Skeletal muscle satellite cell (primary cell): Measurements from ENCODE around the gene SEMA7A.

Experiments used
- H3K27me3 ChIP-seq: 2 replicates; pipeline ENCODE4 v1.7.0; 2013; ENCODE audit warnings: low read length; ENCODE audit not compliant: control insufficient read depth, insufficient read depth
- H3K36me3 ChIP-seq: 2 replicates; pipeline ENCODE4 v1.7.0; 2013; ENCODE audit warnings: mild to moderate bottlenecking, control low read depth, low read length; ENCODE audit not compliant: insufficient read depth
- H3K4me1 ChIP-seq: 2 replicates; pipeline ENCODE4 v1.7.0; 2013; ENCODE audit warnings: low read length; ENCODE audit not compliant: control insufficient read depth, insufficient read depth
- H3K4me2 ChIP-seq: 2 replicates; pipeline ENCODE4 v1.7.0; 2013; ENCODE audit warnings: mild to moderate bottlenecking, low read length
- H3K4me3 ChIP-seq: 2 replicates; pipeline ENCODE4 v1.7.0; 2013; ENCODE audit warnings: low read length
- H3K9ac ChIP-seq: 2 replicates; pipeline ENCODE4 v1.7.0; 2013; ENCODE audit warnings: mild to moderate bottlenecking, low read depth, low read length, moderate library complexity
- H3K9me3 ChIP-seq: replicated peaks from 2 replicates; pipeline ENCODE4 v1.7.0; 2013; ENCODE audit warnings: mild to moderate bottlenecking, control low read depth, low read length

SEMA7A gene

DNA sequence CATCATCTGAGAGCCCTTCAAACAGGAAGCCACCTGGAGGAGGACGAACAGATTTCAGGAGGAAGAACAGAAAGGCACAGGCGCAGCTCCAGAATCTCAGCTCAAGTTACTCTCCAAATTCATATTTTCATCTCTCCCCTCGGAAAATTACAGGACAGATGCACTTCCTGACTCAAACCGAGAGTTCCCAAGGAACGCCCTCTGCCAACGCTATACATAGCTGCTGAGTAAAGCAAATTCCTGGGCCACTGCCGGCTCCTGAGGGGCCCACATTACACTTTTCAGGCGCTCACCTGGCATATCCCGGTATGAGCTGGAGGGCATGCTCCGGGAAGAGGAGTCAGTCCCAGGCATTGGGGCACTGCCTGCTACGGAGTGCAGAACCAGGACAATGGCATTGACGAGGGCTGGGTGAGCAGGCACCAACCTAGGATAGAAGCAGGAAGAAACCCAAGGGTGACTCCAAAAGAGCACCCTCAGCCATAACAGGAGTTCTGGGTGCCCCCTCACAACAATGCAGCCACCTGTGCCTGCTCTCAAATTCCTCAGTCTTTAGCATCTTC lies 16.0 kb upstream of the SEMA7A start:
- Histone ChIP-seq H3K9me3 (no peaks in the 10 kb centered on the region), H3K4me1 (peaks cover 3% of the 10 kb centered on the region), H3K4me2 (no peak overlapping the region), H3K4me3 (no peak overlapping the region), H3K27me3 (no peaks in the 10 kb centered on the region), H3K9ac (no peak overlapping the region), H3K36me3 (peaks cover 63% of the 10 kb centered on the region)

DNA sequence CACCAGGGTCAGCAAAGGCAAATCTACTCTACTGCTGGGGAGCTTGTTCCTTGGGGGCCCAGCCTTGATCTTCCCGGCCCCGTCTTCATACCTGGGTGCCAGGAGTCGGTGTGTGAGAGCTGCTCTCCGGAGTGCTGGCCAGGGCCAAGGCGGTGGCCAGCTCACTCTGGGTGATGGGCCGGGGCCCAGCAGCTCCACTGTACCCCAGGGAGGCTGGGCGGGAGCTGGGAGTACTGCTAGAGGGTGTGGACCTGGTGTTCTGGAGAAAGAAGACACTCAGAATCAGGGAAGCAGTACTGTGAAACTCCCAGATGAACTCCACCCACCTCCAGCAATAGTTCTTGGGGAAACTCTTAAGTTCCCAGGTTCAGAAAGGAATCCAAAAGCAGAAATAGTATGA lies 15.3 kb upstream of the SEMA7A start:
- H3K9ac ChIP-seq: no peak overlapping the region
- H3K27me3 ChIP-seq: no peaks in the 10 kb centered on the region
- no peak overlapping the region for H3K4me3 ChIP-seq
- H3K36me3 ChIP-seq: peaks cover 63% of the 10 kb centered on the region
- peaks cover 2% of the 10 kb centered on the region for H3K4me1 ChIP-seq
- no peaks in the 10 kb centered on the region for H3K9me3 ChIP-seq
- no peak overlapping the region for H3K4me2 ChIP-seq

DNA sequence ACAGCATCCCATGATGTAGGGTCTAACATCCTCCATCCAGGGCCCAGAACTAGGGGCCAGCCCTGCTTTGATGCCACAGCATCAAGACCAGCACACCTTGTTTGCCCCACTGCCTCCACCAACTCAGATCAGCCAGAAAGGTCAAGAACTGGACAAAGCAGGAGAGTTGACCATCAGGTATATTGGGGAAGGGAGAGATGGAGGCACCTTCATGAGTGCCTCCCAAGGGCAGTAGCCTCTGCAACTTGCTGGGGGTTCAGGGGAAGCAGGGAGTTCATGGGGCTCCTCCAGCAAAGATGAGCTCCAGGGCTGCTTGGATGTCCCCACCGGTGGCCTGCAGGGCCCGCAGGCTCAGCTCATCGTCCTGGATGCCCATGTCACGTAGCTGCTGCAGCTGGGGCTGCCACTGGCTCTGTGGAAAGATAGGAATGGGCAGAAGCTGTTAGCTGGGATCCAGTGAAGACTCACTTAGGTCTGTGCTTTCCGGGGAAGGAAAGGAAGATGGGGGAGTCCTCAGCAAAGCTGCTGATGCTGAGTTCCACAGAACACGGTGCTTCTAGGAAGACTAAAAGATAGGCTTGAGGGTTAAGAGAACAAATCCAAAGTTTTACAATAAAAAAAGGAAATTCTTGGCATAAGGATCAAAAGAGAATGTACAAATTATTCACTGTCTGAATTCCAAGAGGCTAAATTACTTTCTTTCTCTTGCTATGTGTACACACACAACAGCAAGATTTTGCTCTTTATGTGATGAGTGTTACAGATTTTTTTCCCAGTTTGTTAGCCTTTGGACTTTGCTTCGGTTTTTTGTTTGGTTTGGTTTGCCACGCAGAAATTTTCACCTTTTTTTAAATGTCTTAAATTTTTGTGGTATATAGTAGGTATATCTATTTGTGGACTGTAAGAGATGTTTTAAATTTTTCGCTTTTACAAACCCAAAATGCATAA lies 12.3 kb upstream of the SEMA7A start:
- H3K4me1 ChIP-seq: peaks cover 10% of the 10 kb centered on the region
- no peaks in the 10 kb centered on the region for H3K27me3 ChIP-seq
- H3K36me3 ChIP-seq: peaks cover 46% of the 10 kb centered on the region
- H3K4me3 ChIP-seq: no peak overlapping the region
- H3K9ac ChIP-seq: no peak overlapping the region
- H3K4me2 ChIP-seq: no peak overlapping the region
- H3K9me3 ChIP-seq: no peaks in the 10 kb centered on the region

DNA sequence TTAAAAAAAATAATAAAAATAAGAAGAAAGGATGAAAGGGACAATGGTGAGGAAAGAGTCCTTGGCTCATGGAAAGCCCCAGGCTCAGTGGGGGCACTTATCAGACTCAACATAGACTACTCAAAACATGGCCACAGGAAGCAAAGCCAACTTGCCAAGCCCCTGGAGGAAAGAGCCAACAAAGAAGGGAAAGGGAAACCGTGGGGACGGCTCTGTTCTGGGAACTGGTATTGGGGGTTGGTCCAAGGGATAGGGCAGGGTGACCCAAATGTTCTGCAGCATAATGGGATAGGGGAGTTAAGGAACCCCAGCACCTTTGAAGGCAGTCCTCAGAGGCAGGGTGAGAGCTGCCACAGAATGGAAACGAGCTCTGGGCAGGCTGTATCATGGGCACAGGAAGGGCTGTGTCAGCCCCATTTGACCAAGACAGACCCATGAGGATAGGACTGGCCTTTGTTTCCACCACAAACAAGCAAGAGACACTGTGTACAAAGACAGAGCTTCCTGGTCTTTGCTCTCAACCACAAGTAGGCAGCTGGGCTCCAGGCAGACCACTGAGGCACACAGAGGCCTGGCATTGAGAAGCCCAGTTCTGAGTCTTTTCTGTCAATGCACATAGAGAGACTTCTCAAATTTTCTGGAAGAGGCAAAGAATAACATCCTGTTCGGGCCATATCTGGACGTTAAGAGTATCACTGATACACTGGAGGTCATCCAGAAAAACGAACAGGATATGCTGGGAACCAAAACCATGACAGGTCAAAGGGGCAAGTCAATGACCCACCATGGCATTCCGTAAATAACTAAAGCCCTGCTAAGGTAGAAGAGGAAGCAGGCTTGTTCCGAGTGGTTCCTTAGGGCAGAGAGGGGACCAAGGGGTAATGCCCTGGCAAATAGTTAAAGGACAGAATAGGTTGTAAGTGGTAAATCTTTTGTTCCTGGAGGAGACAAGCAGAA lies 10.6 kb upstream of the SEMA7A start:
- peaks cover 32% of the 10 kb centered on the region for H3K36me3 ChIP-seq
- H3K9ac ChIP-seq: no peak overlapping the region
- H3K4me2 ChIP-seq: no peak overlapping the region
- peaks cover 10% of the 10 kb centered on the region for H3K4me1 ChIP-seq
- no peaks in the 10 kb centered on the region for H3K27me3 ChIP-seq
- no peaks in the 10 kb centered on the region for H3K9me3 ChIP-seq
- no peak overlapping the region for H3K4me3 ChIP-seq

DNA sequence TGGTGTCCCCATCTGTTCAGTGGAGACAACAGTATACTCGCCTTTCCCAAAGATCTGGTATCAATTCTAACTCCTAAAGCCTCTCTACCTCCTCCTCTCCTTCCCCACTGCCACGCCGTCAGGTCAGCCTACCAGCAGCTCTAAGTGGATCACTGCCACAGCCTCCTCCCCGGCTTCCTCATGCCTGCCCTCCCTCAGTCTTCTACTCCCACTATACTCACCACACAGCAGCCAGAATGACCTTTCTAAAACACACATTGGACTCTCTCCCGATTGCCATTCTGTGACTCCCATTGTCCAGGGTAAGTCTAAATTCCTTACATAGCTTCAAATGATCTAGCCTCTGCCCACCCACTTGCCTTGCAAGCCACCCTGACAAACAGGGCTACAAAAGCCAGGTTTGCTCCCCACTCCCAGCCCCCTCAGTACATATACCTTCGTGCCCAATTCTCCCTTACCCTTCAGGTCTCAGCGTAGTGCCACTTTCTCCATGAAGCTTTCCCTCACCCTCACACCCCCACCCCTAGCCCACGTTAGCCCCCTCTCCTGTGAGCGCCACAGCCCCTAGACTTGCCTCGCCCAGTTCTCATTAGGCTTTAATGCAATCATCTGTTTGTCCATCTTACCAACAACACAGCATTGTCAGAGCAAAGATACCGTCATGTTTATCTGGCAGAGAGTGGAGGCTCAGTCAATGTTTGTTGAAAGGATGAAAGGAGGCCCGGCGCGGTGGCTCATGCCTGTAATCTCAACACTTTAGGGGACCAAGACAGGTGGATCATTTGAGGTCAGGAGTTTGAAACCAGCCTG lies 9.5 kb upstream of the SEMA7A start:
- Histone ChIP-seq H3K4me1 (peaks cover 10% of the 10 kb centered on the region), H3K27me3 (no peaks in the 10 kb centered on the region), H3K9ac (no peak overlapping the region), H3K9me3 (no peaks in the 10 kb centered on the region), H3K4me2 (no peak overlapping the region), H3K36me3 (peaks cover 21% of the 10 kb centered on the region), H3K4me3 (no peak overlapping the region)

DNA sequence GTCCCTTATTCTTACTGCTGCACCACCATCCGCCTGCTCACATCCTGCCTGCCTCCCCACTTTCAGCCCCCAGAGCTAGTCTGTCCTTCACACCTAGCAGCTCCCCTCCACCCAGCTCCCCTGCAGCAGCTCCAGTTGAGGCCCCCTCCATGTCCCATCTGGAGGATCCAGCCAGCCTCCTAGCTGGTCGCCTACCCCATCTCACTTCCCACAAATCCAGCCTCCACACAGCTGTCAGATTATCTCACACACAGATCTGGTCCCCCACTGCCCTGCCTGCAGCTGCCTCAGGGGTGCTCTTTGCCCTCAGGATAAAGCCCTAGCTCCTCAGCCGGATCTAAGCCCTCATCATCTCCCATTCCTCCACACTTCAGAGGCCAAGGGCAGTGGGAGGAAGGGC lies 8.8 kb upstream of the SEMA7A start:
- H3K4me1 ChIP-seq: peaks cover 10% of the 10 kb centered on the region
- H3K9me3 ChIP-seq: no peaks in the 10 kb centered on the region
- H3K4me3 ChIP-seq: no peak overlapping the region
- H3K9ac ChIP-seq: no peak overlapping the region
- H3K4me2 ChIP-seq: no peak overlapping the region
- peaks cover 14% of the 10 kb centered on the region for H3K36me3 ChIP-seq
- H3K27me3 ChIP-seq: no peaks in the 10 kb centered on the region

DNA sequence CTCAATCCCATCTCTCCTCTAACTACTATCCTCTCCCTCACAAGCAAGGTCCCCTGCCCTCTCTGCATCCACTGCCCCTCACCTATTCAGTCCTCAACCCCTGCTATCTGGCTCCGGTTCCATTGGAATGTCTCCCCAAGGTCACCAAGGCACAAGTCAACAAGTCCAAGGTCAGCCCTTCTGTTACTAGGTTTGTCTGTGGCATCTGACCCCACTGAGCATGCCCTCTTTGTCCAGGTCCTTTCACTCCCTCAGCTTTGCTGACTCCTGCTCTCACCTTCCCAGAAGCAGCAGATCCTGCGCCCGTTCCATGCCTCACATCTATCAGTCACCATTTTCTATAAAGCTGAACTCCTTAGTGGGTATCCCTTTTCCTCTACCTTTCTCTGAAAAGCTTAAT lies 8.3 kb upstream of the SEMA7A start:
- H3K4me2 ChIP-seq: no peak overlapping the region
- H3K9ac ChIP-seq: no peak overlapping the region
- H3K36me3 ChIP-seq: peaks cover 12% of the 10 kb centered on the region
- no peaks in the 10 kb centered on the region for H3K9me3 ChIP-seq
- no peak overlapping the region for H3K4me3 ChIP-seq
- H3K4me1 ChIP-seq: peaks cover 10% of the 10 kb centered on the region
- no peaks in the 10 kb centered on the region for H3K27me3 ChIP-seq

DNA sequence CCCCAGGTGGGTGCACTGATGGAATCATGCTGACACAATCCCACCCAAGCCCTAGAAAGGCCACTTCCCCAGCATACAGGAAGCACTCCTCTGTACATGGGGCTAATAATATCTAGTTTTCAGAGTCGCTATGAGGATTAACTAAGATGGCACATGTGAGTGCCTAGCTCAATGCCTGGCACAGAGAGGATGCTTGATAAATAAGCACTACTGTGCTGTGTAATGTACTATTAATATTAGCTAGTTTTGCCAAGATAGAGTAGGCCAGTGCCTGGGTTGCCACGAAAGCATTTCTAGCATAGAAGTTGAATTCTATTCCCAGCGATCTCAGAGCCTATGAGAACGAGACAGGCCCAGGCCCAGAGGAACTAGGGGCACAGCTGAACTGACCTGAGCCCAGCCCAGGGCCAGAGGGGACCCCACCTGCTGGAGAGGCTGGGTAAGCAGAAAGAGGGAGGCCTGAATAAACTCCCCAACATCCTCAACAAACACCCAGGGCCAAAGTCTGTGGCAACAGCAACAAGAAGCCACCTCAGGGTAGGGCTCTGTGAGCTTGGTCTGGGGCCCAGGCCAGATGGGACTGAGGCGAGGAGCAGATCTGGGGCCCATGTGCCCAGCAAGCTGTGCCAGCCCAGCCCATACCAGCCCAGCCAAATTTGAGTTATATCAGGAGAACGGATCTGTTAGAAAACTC lies 7.6 kb upstream of the SEMA7A start:
- Histone ChIP-seq H3K36me3 (peaks cover 9% of the 10 kb centered on the region), H3K4me1 (peaks cover 10% of the 10 kb centered on the region), H3K4me3 (no peak overlapping the region), H3K4me2 (no peak overlapping the region), H3K9me3 (no peaks in the 10 kb centered on the region), H3K9ac (no peak overlapping the region), H3K27me3 (no peaks in the 10 kb centered on the region)

DNA sequence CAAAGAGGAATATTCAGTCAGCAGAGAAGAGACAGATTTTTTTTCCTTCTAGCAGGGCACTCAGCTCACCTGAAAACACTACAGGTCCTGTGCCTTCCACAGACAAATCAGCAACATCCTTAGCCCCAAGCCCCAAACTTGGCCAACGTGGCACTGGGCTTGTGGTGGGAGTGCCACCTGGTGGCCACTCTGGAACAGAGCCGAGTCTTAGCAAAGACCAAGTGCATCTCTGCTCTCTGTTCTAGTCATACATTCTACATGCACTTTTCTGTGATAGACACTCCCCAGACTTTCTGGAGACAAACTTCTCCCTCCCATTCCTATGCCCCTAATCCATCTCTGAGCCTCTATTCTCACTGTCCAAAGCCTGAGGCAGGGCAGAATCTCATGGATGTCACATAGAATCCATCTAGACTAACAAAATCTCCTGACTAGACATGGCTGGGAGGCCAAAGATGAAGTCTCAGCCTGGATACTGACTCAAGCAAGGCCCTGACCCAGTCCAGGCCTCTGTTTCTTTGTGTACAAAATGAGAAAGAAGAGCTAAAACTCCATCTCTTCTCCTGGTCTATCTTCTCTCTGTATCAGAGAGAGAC lies 5.1 kb upstream of the SEMA7A start:
- Histone ChIP-seq H3K4me3 (no peak overlapping the region), H3K4me2 (no peak overlapping the region), H3K9ac (no peak overlapping the region), H3K4me1 (peaks cover 20% of the 10 kb centered on the region), H3K36me3 (no peaks in the 10 kb centered on the region), H3K27me3 (no peaks in the 10 kb centered on the region), H3K9me3 (no peaks in the 10 kb centered on the region)

DNA sequence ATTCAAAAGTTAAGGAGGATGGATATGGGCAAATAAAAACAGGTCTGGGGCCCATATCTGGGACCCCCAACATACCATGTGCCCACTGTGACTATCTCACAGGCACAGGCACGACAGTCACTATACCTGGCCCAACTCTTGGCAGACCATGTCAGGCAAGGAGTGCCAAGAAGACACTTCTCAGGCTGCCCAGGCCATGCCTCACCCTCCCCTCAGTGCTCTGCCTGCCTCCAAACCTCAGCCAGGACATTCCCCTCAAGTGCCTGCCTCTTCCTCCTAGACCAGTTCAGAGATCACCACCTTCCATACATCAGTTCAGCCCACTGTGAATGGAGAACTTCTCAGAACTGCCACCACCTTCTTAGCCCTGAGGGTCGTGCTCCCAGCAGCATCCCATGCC lies 4.4 kb upstream of the SEMA7A start:
- no peaks in the 10 kb centered on the region for H3K9me3 ChIP-seq
- H3K36me3 ChIP-seq: no peaks in the 10 kb centered on the region

More for the DNA sequence above, 4.4 kb upstream of the SEMA7A start:
- Histone ChIP-seq H3K4me1 (peaks cover 15% of the 10 kb centered on the region), H3K9ac (no peak overlapping the region), H3K4me2 (no peak overlapping the region), H3K4me3 (no peak overlapping the region), H3K27me3 (no peaks in the 10 kb centered on the region)
